ENCODE measurements around the gene DOK4.

DNA sequence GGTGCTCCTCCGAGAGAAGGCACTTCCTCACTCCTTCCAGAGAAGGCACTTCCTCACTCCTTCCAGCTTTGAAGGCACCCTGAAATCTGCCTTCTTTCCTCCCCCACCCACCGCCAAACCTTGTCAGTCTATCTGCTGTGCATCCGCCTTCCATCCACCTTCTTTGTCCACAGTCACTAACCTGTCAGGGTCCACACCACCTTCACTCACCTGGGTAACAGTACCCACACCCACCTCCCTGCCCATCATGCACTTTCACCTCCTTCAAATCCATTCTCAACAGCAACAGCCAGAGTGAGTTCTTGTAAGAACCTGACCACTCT is 44.9 kb upstream of the DOK4 start:
- TF ChIP-seq, protein P1, sequence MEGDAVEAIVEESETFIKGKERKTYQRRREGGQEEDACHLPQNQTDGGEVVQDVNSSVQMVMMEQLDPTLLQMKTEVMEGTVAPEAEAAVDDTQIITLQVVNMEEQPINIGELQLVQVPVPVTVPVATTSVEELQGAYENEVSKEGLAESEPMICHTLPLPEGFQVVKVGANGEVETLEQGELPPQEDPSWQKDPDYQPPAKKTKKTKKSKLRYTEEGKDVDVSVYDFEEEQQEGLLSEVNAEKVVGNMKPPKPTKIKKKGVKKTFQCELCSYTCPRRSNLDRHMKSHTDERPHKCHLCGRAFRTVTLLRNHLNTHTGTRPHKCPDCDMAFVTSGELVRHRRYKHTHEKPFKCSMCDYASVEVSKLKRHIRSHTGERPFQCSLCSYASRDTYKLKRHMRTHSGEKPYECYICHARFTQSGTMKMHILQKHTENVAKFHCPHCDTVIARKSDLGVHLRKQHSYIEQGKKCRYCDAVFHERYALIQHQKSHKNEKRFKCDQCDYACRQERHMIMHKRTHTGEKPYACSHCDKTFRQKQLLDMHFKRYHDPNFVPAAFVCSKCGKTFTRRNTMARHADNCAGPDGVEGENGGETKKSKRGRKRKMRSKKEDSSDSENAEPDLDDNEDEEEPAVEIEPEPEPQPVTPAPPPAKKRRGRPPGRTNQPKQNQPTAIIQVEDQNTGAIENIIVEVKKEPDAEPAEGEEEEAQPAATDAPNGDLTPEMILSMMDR (IDR thresholded peaks at IDR 0.05; ENCODE audit: control extremely low read depth in 1 of 3, insufficient read depth in 1 of 3, low read depth in 1 of 3, low read length in 3 of 3) = no peak
- TF ChIP-seq PHF8 (conservative IDR thresholded peaks at IDR 0.05; ENCODE audit: low read depth, low read length) = no peak
- no peak for TF ChIP-seq TAF1 (IDR thresholded peaks at IDR 0.05; ENCODE audit: low read depth, low read length)
- TF ChIP-seq POLR2A (IDR thresholded peaks at IDR 0.05; ENCODE audit: control extremely low read depth in 1 of 2, low read depth in 2 of 2, low read length in 2 of 2) = no peak

All from H1 (cell line).